Gastrocnemius medialis (tissue), 4 donors: ENCODE data around the gene UPK3B. TPM values are rescaled to one million over a fixed set of nuclear protein-coding genes. Genes with fewer than 3 reads are reported as not detected.
"Not testable (repeated sequence)": the region's sequence is repeated elsewhere in the genome, so short reads cannot be mapped to it uniquely, and the experiment has no call there.

Experiments used
- ATAC-seq, 2 donors: fragments of 150-250 bp; one replicate each; pipeline ENCODE4 v1.9.1; 2016
- DNase-seq, 2 donors: peaks; one replicate each; pipeline ENCODE4 v3.0.0-alpha.2; 2019
- H3K27ac ChIP-seq, 4 donors: fragments of 200-600 bp; sonication (generic); 1 replicate in 1 of 4; 2 replicates in 3 of 4; pipeline ENCODE4 v1.5.1; 2016 to 2018; ENCODE audit warnings: mild to moderate bottlenecking in 2 of 4, moderate library complexity in 1 of 4
- H3K27me3 ChIP-seq, 3 donors: fragments of 200-600 bp; sonication (generic) in 2 of 3; 1 replicate in 1 of 3; 2 replicates in 2 of 3; pipeline versions ENCODE4 v1.5.1 to v1.6.0; 2016 to 2019; ENCODE audit warnings: mild to moderate bottlenecking in 1 of 3, moderate library complexity in 1 of 3
- H3K36me3 ChIP-seq, 2 donors: fragments of 200-600 bp; sonication (generic) in 1 of 2; one replicate each; pipeline ENCODE4 v1.5.1; 2017 to 2018
- H3K4me1 ChIP-seq, 2 donors: fragments of 200-600 bp; sonication (generic) in 1 of 2; one replicate each; pipeline ENCODE4 v1.5.1; 2016 to 2017; ENCODE audit warnings: mild to moderate bottlenecking in 2 of 2
- H3K4me3 ChIP-seq, 4 donors: fragments of 200-600 bp; sonication (generic) in 3 of 4; 1 replicate in 1 of 4; 2 replicates in 3 of 4; pipeline ENCODE4 v1.5.1; 2016 to 2019; ENCODE audit warnings: mild to moderate bottlenecking in 2 of 4
- H3K9me3 ChIP-seq, 3 donors: fragments of 200-600 bp; sonication (generic) in 2 of 3; 1 replicate in 1 of 3; 2 replicates in 2 of 3; pipeline ENCODE4 v1.5.1; 2016 to 2019
- in situ Hi-C, 4 donors: fragments of 200-750 bp; cut with MboI; loops; one replicate each; pipeline versions ENCODE4 v1.15.0 to v1.8.0; 2017; ENCODE audit warnings: low sequenced_read_pairs in 4 of 4
- intact Hi-C: fragments of 100-400 bp; cut with DNase I; formaldehyde crosslinking; loops from one replicate; pipeline ENCODE4 v1.15.1; 2023; ENCODE audit warnings: low total_unique reads
- total RNA-seq, 4 donors: library from RNA; depleted of rRNA; stranded (reverse); fragments of >200 nt; gene quantifications; one replicate each; pipeline versions ENCODE4 v1.1.0 to v1.2.3, GENCODE V29; 2016

The UPK3B gene
- total RNA-seq, 4 donors from 2014 or later: 0.22 to 0.92 (median 0.27) TPM; not detected in 1

GRCh38 chr7:76473097-76473496, 37.3 kb upstream of the UPK3B start:
- intact Hi-C loops, H3K27ac ChIP-seq, H3K9me3 ChIP-seq, DNase-seq, H3K36me3 ChIP-seq, H3K4me3 ChIP-seq, H3K27me3 ChIP-seq, H3K4me1 ChIP-seq, in situ Hi-C loops: not testable (repeated sequence)
- peak in 1 of 2 donors; percentile 64 for ATAC-seq

GRCh38 chr7:76476280-76476679, 34.1 kb upstream of the UPK3B start:
- H3K4me3 ChIP-seq, ATAC-seq, H3K27ac ChIP-seq, H3K27me3 ChIP-seq, DNase-seq, H3K36me3 ChIP-seq, in situ Hi-C loops, H3K9me3 ChIP-seq, H3K4me1 ChIP-seq, intact Hi-C loops: not testable (repeated sequence)

- H3K27me3 ChIP-seq, H3K4me3 ChIP-seq, H3K27ac ChIP-seq, in situ Hi-C loops, DNase-seq, intact Hi-C loops, H3K4me1 ChIP-seq, H3K36me3 ChIP-seq, H3K9me3 ChIP-seq, ATAC-seq: not testable (repeated sequence)
Observed at GRCh38 chr7:76476742-76477474, 33.4 kb upstream of the UPK3B start.

- H3K36me3 ChIP-seq, intact Hi-C loops, ATAC-seq, in situ Hi-C loops, H3K4me1 ChIP-seq, DNase-seq, H3K27me3 ChIP-seq, H3K9me3 ChIP-seq, H3K4me3 ChIP-seq, H3K27ac ChIP-seq: not testable (repeated sequence)
Observed at GRCh38 chr7:76479628-76480027, 30.7 kb upstream of the UPK3B start.

GRCh38 chr7:76480403-76481253, 29.7 kb upstream of the UPK3B start:
- in situ Hi-C loops, H3K27me3 ChIP-seq, H3K4me1 ChIP-seq, DNase-seq, H3K9me3 ChIP-seq, intact Hi-C loops, H3K36me3 ChIP-seq, H3K4me3 ChIP-seq, ATAC-seq, H3K27ac ChIP-seq: not testable (repeated sequence)

GRCh38 chr7:76482660-76483059, 27.7 kb upstream of the UPK3B start:
- ATAC-seq, H3K27ac ChIP-seq, H3K36me3 ChIP-seq, in situ Hi-C loops, DNase-seq, H3K27me3 ChIP-seq, H3K9me3 ChIP-seq, H3K4me1 ChIP-seq, H3K4me3 ChIP-seq, intact Hi-C loops: not testable (repeated sequence)

GRCh38 chr7:76483081-76483480, 27.3 kb upstream of the UPK3B start:
- DNase-seq, H3K27me3 ChIP-seq, H3K4me3 ChIP-seq, ATAC-seq, H3K4me1 ChIP-seq, H3K36me3 ChIP-seq, H3K27ac ChIP-seq, in situ Hi-C loops, intact Hi-C loops, H3K9me3 ChIP-seq: not testable (repeated sequence)

GRCh38 chr7:76484456-76484855, 25.9 kb upstream of the UPK3B start:
- H3K9me3 ChIP-seq, H3K27me3 ChIP-seq, intact Hi-C loops, in situ Hi-C loops, H3K27ac ChIP-seq, DNase-seq, H3K4me3 ChIP-seq, H3K4me1 ChIP-seq, H3K36me3 ChIP-seq, ATAC-seq: not testable (repeated sequence)

- H3K27me3 ChIP-seq, H3K4me1 ChIP-seq, H3K36me3 ChIP-seq, in situ Hi-C loops, ATAC-seq, H3K27ac ChIP-seq, DNase-seq, intact Hi-C loops, H3K4me3 ChIP-seq, H3K9me3 ChIP-seq: not testable (repeated sequence)
Observed at GRCh38 chr7:76485822-76486610, 24.3 kb upstream of the UPK3B start.

- DNase-seq, in situ Hi-C loops: not testable (repeated sequence)
- peak in 1 of 2 donors; percentile 33 for ATAC-seq
Observed at GRCh38 chr7:76486618-76487017, 23.7 kb upstream of the UPK3B start.

GRCh38 chr7:76487969-76488368, 22.4 kb upstream of the UPK3B start:
- H3K4me1 ChIP-seq, ATAC-seq, DNase-seq, intact Hi-C loops, H3K4me3 ChIP-seq, H3K27ac ChIP-seq, H3K27me3 ChIP-seq, H3K36me3 ChIP-seq, H3K9me3 ChIP-seq, in situ Hi-C loops: not testable (repeated sequence)

More at GRCh38 chr7:76486618-76487017, 23.7 kb upstream of the UPK3B start:
- H3K4me3 ChIP-seq, H3K4me1 ChIP-seq, H3K27me3 ChIP-seq, intact Hi-C loops, H3K36me3 ChIP-seq, H3K27ac ChIP-seq, H3K9me3 ChIP-seq: not testable (repeated sequence)
